B cell (primary cell): ENCODE results near the gene ATAD3B. TPM values are rescaled to one million over a fixed set of nuclear protein-coding genes. Genes with fewer than 3 reads are reported as not detected.

Source experiments
- ATAC-seq: fragments of 200-7000 bp; cut with Tn5 transposase; one replicate; pipeline ENCODE4 v1.10.0; 2021; ENCODE audit warnings: low read depth, mild to moderate bottlenecking, moderate number of reproducible peaks, moderate library complexity
- CTCF ChIA-PET: fragments of 350-600 bp; sonication (Branson Sonifier 250); formaldehyde crosslinking; loops from one replicate; lab custom pipeline; 2021; ENCODE audit warnings: antibody characterized with exemption, inconsistent platforms; lab: Charles Lee
- POLR2A ChIA-PET: fragments of 350-600 bp; sonication (Branson Sonifier 250); formaldehyde crosslinking; loops from one replicate; lab custom pipeline; 2021; ENCODE audit warnings: antibody characterized with exemption; lab: Charles Lee
- DNase-seq: peaks from one replicate; pipeline ENCODE4 v3.0.0; 2013
- H2AFZ ChIP-seq: 2 replicates; pipeline ENCODE4 v1.6.1; 2012; ENCODE audit warnings: mild to moderate bottlenecking, low read depth, low read length; ENCODE audit not compliant: insufficient read depth, poor library complexity, severe bottlenecking
- H3K27ac ChIP-seq, 2 donors: 1 replicate in 1 of 2; 2 replicates in 1 of 2; pipeline ENCODE4 v1.5.1; 2012 to 2013; ENCODE audit warnings: low read length in 2 of 2, mild to moderate bottlenecking in 2 of 2, moderate library complexity in 1 of 2
- H3K27me3 ChIP-seq, 4 experiments: fragments of 200-600 bp in 1 of 4; sonication (generic) in 1 of 4; replicated peaks in 1 of 4; 1 replicate in 2 of 4; 2 replicates in 2 of 4; pipeline versions ENCODE4 v1.6.1 to v1.7.0; 2013 to 2016; ENCODE audit warnings: low read length in 3 of 4, mild to moderate bottlenecking in 2 of 4, mixed read lengths in 1 of 4, moderate library complexity in 1 of 4; ENCODE audit not compliant: insufficient read depth in 4 of 4, control insufficient read depth in 3 of 4; ENCODE audit errors: control extremely low read depth in 1 of 4
- H3K36me3 ChIP-seq, 2 experiments: replicated peaks in 1 of 2; 1 replicate in 1 of 2; 2 replicates in 1 of 2; pipeline versions ENCODE4 v1.6.1 to v1.7.1; 2013; ENCODE audit warnings: low read length in 1 of 2; ENCODE audit not compliant: insufficient read depth in 2 of 2, control insufficient read depth in 1 of 2; ENCODE audit errors: control extremely low read depth in 1 of 2, extremely low read depth in 1 of 2
- H3K4me1 ChIP-seq, 2 donors: fragments of 200-600 bp in 1 of 2; sonication (generic) in 1 of 2; 1 replicate in 1 of 2; 2 replicates in 1 of 2; pipeline versions ENCODE4 v1.5.1 to v1.6.1; 2013 to 2017; ENCODE audit warnings: low read length in 2 of 2; ENCODE audit not compliant: control insufficient read depth in 2 of 2, insufficient read depth in 2 of 2
- H3K4me2 ChIP-seq: replicated peaks from 2 replicates; pipeline ENCODE3; 2012; ENCODE audit warnings: mild to moderate bottlenecking, low read depth, low read length; ENCODE audit not compliant: poor library complexity, severe bottlenecking
- H3K4me3 ChIP-seq, 5 experiments: fragments of 200-600 bp in 1 of 5; sonication (generic) in 1 of 5; 1 replicate in 3 of 5; 2 replicates in 2 of 5; pipeline versions ENCODE4 v1.5.1 to v1.7.0; 2011 to 2016; ENCODE audit warnings: low read length in 4 of 5, mild to moderate bottlenecking in 4 of 5, low read depth in 2 of 5, control low read depth in 1 of 5, moderate library complexity in 1 of 5; ENCODE audit not compliant: insufficient read depth in 1 of 5; ENCODE audit errors: control extremely low read depth in 1 of 5, extremely low read depth in 1 of 5
- H3K79me2 ChIP-seq: fragments of 200-600 bp; sonication (generic); one replicate; pipeline ENCODE4 v1.6.0; 2016; ENCODE audit warnings: low read length; ENCODE audit not compliant: control insufficient read depth, insufficient read depth
- H3K9ac ChIP-seq: fragments of 200-600 bp; sonication (generic); 2 replicates; pipeline ENCODE4 v1.6.1; 2017; ENCODE audit warnings: mild to moderate bottlenecking, low read length, moderate library complexity
- H3K9me3 ChIP-seq, 3 donors: one replicate each; pipeline versions ENCODE4 v1.6.1 to v1.7.1; 2013; ENCODE audit warnings: low read length in 2 of 3; ENCODE audit not compliant: control insufficient read depth in 2 of 3, insufficient read depth in 1 of 3; ENCODE audit errors: control extremely low read depth in 1 of 3
- H4K20me1 ChIP-seq: 2 replicates; pipeline ENCODE4 v1.6.0; 2012; ENCODE audit warnings: mild to moderate bottlenecking, low read length; ENCODE audit not compliant: insufficient read depth, control insufficient read depth, poor library complexity, severe bottlenecking
- H3K27ac Mint-ChIP-seq: one replicate; pipeline ENCODE4 v1.8.0; 2021; ENCODE audit warnings: mixed read lengths
- H3K27me3 Mint-ChIP-seq: one replicate; pipeline ENCODE4 v1.8.0; 2021; ENCODE audit warnings: mixed read lengths
- H3K4me1 Mint-ChIP-seq: one replicate; pipeline ENCODE4 v1.8.0; 2021; ENCODE audit warnings: mixed read lengths
- H3K4me3 Mint-ChIP-seq: one replicate; pipeline ENCODE4 v1.8.0; 2021; ENCODE audit warnings: mixed read lengths
- H3K9me3 Mint-ChIP-seq: one replicate; pipeline ENCODE4 v1.8.0; 2022; ENCODE audit warnings: mixed read lengths; ENCODE audit not compliant: insufficient read depth
- CTCF ChIP-seq: fragments of 200-600 bp; IDR thresholded peaks from one replicate; pipeline ENCODE4 v1.8.0; 2022; ENCODE audit warnings: antibody characterized with exemption, mild to moderate bottlenecking
- EZH2 ChIP-seq: IDR thresholded peaks from 2 replicates; pipeline ENCODE4 v1.6.1; 2012; ENCODE audit warnings: borderline replicate concordance, low read depth, mild to moderate bottlenecking, moderate library complexity, low read length; ENCODE audit not compliant: insufficient read depth, poor library complexity, severe bottlenecking
- WGBS: methylation state at CpG from one replicate; pipeline ENCODE4 v1.1.5; 2013; ENCODE audit warnings: missing lambda C conversion rate; ENCODE audit not compliant: insufficient coverage; 5-methylcytosine and 5-hydroxymethylcytosine counted together
- intact Hi-C: fragments of 100-400 bp; cut with micrococcal nuclease; formaldehyde crosslinking; loops from one replicate; pipeline ENCODE4 v1.10.0; 2022
- polyA plus RNA-seq: library from polyadenylated mRNA; depleted of rRNA; stranded (reverse); fragments of >200 nt; gene quantifications from 2 replicates; pipeline ENCODE4 v1.2.3, GENCODE V29; 2012
- total RNA-seq, 2 donors: library from RNA; stranded (reverse); fragments of 120-200 nt in 1 of 2; gene quantifications; 1 replicate in 1 of 2; 2 replicates in 1 of 2; pipeline versions ENCODE4 v1.2.3 to v1.2.4, GENCODE V29; 2013 to 2022

Gene ATAD3B
- total and polyA plus RNA-seq, 2 donors (not counting 1 experiment from before 2014, with no cell fraction given) = 50.9 to 51.5 TPM

DNA sequence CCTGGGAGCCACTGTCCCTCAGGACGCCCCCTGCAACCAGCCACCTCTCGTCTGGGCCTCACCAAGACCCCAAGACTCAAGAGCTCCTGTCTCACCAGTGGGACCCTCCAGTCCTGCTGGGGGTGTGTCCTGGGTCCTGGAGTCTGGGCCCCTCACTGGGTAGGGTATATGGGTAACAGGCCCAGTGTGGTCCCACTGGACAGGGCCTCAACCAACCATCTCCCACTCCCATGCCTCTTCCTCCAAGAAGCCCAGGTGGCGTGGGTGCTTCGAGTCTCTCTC is 36.8 kb upstream of the ATAD3B start:
- peak overlapping the region; percentile 50 for H3K27ac Mint-ChIP-seq
- H3K9me3 Mint-ChIP-seq = no peaks in the 10 kb centered on the region
- ATAC-seq (no peak), DNase-seq (no peak)
- H2AFZ ChIP-seq = no peak overlapping the region
- peak overlapping the region; percentile 64 for H3K4me3 Mint-ChIP-seq
- H3K9me3 ChIP-seq = peaks cover 0 to 31% (median 0%) of the 10 kb centered on the region in 3 donors
- intact Hi-C loops = no loop called here
- peak overlapping the region; percentile 86 for H3K4me2 ChIP-seq
- no peak overlapping the region for H3K27ac ChIP-seq
- TF ChIP-seq EZH2 (no peak), CTCF (no peak)
- 72% methylated on average over 3 of the region's 4 CpGs for WGBS
- CTCF ChIA-PET = no interaction called here
- peaks cover 24% of the 10 kb centered on the region for H3K27me3 Mint-ChIP-seq
- H3K36me3 ChIP-seq = no peaks in the 10 kb centered on the region
- peaks cover 35% of the 10 kb centered on the region in 2 donors for H3K4me1 ChIP-seq
- H3K4me3 ChIP-seq = no peak overlapping the region
- H3K79me2 ChIP-seq = no peaks in the 10 kb centered on the region
- H3K9ac ChIP-seq = no peak overlapping the region
- peaks cover 0 to 71% (median 33%) of the 10 kb centered on the region in 4 experiments for H3K27me3 ChIP-seq
- POLR2A ChIA-PET = no interaction called here
- H4K20me1 ChIP-seq = no peaks in the 10 kb centered on the region
- H3K4me1 Mint-ChIP-seq = peaks cover 12% of the 10 kb centered on the region

GRCh38 chr1:1435106-1435903 is 36.3 kb upstream of the ATAD3B start, which contains the start of gene VWA1:
Gene VWA1, plus strand, starts transcription at chr1:1435690. Its CDS starts 59 bp downstream, at chr1:1435749.
- Histone ChIP-seq H3K4me1 (peaks cover 35% of the 10 kb centered on the region in 2 donors), H3K4me2 (peak within 1 kb of the TSS; percentile 86), H3K36me3 (no peaks in the 10 kb centered on the region), H4K20me1 (no peaks in the 10 kb centered on the region), H3K9ac (peak within 1 kb of the TSS; percentile 31), H3K4me3 (peak within 1 kb of the TSS in 3 of 5 experiments; percentile 21 to 41 (median 40)), H3K79me2 (no peaks in the 10 kb centered on the region), H3K9me3 (peaks cover 0 to 31% (median 0%) of the 10 kb centered on the region in 3 donors), H3K27ac (no peak within 1 kb of the TSS), H3K27me3 (peaks cover 0 to 70% (median 33%) of the 10 kb centered on the region in 4 experiments), H2AFZ (peak within 1 kb of the TSS; percentile 33)
- Mint-ChIP-seq H3K27me3 (peaks cover 20% of the 10 kb centered on the region), H3K4me3 (peak within 1 kb of the TSS; percentile 64), H3K9me3 (no peaks in the 10 kb centered on the region), H3K27ac (peak within 1 kb of the TSS; percentile 50), H3K4me1 (peaks cover 12% of the 10 kb centered on the region)
- TF ChIP-seq CTCF (no peak), EZH2 (no peak)
- DNase-seq (peak; percentile 79), ATAC-seq (peak; percentile 92)
- intact Hi-C loops = no loop called here
- ChIA-PET POLR2A (no interaction called here), CTCF (no interaction called here)
- 7% methylated on average over 89 of the region's 89 CpGs for WGBS
